GM12864 (cell line): Measurements from ENCODE around the gene PHYKPL.

ENCODE experiments used
- DNase-seq: peaks from one replicate; pipeline ENCODE4 v3.0.0-alpha.2; 2011; ENCODE audit warnings: low read depth
- H3K4me3 ChIP-seq: 2 replicates; pipeline ENCODE4 v1.5.1; 2011; ENCODE audit warnings: mild to moderate bottlenecking, low read depth, low read length, control low read depth
- TF ChIP-seq, protein P1 (sequence below): IDR thresholded peaks from 2 replicates; pipeline ENCODE4 v1.5.1; 2011; ENCODE audit warnings: low read depth, mild to moderate bottlenecking, moderate library complexity, low read length, control low read depth, inconsistent platforms; ENCODE audit errors: missing control alignments

Gene PHYKPL

DNA sequence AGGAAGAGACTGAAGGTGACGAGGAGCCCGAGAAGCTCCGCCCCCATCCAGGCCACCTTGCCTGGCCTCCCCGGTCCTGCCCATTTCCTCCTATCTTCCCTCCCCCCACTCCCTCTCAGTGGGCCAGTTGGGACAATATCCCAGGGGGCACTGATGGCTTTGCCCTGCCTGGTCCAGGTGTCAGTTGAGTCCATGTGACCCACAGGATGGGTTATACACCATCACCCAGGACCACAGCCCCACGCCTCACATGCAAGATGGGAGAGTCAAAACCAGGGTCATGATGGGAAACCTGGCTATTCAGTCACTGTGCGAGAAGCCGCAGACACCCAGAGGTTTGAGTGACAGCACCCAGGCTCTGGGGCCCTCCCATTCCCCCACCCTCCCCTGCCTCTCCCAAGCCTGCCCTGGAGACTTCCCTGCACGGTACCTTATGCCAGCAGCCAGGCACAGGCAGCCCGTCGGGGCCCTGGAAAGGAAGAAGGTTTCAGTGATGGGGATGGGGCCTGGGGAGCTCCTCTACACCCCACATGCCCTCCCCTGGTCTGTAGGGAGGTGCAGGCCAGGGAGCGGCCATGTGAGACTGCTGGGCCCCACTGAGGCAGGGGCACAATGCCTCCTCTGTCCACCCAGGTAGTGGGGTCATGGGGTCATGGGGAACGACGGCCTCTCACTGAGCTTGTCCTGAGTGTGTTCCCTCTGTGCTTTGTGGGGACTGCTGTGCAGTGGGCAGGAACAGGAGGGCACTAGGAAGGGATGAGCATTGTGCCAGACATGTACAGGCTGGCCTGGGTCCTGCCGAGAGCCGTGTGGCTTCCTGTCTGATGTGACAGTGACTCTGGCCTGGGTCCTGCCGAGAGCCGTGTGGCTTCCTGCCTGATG is 6.3 kb upstream of the PHYKPL start:
- TF ChIP-seq, protein P1, sequence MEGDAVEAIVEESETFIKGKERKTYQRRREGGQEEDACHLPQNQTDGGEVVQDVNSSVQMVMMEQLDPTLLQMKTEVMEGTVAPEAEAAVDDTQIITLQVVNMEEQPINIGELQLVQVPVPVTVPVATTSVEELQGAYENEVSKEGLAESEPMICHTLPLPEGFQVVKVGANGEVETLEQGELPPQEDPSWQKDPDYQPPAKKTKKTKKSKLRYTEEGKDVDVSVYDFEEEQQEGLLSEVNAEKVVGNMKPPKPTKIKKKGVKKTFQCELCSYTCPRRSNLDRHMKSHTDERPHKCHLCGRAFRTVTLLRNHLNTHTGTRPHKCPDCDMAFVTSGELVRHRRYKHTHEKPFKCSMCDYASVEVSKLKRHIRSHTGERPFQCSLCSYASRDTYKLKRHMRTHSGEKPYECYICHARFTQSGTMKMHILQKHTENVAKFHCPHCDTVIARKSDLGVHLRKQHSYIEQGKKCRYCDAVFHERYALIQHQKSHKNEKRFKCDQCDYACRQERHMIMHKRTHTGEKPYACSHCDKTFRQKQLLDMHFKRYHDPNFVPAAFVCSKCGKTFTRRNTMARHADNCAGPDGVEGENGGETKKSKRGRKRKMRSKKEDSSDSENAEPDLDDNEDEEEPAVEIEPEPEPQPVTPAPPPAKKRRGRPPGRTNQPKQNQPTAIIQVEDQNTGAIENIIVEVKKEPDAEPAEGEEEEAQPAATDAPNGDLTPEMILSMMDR = no peak
- no peak overlapping the region for H3K4me3 ChIP-seq
- no peak for DNase-seq

DNA sequence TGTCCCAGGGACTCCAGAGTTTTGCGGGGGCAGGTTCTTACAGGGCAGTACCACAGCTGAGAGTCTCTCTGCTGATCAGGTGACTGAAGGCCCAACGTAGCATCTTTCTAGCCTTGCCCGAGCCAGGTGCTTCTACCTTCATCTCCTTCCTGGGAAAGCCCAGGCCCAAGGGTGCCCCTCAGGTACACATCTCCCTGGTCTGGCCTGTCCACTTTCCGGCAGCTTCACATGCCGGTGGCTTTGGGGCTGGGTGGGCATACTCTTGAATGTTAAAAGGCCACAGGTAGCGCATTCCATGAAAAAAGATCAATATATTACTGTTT is 5.7 kb upstream of the PHYKPL start:
- no peak overlapping the region for H3K4me3 ChIP-seq
- TF ChIP-seq, protein P1 = no peak
- no peak for DNase-seq

DNA sequence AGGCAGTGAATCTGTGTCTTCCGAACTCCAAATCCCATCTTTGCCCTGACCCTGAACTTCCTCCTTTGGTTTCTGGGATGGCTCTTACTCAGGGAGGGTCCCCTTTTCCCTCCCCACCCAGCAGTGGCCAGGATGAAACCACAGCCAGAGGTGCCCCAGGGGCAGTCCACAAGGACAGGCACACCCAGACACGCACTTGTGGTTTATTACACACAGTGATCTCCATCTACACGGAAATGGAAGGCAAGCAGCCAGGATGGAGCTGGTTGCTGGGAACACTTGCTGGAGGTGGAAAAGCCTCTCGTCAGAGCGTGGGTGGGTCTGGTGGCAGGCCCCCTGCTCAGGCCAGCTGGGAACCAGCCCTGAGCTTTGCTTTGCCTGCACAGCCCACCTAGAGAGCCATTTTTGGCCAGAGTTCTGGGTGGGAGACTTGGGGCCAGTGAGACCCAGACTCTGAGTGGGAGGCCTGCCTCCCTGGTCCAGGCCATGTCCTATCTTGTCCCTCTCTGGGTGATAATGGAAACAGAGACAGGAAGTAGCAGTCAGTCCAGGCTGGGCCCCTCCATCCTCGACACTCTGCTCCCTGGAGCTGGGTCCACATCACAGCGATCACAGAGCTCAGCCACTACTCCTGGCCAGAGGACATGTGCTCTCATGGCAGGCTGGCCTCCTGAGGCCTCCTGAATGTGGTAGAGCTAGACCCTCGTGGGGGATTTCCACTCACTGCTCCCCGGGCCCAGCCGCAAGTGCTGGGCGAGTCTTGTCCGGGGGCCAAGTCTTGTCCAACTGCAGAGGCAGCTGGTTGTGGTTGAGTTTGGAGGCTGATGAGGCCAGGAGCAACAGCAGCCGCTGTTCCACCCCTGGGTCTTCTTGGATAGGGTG is 5.1 kb upstream of the PHYKPL start:
- TF ChIP-seq, protein P1 = no peak
- H3K4me3 ChIP-seq = no peak overlapping the region
- no peak for DNase-seq

DNA sequence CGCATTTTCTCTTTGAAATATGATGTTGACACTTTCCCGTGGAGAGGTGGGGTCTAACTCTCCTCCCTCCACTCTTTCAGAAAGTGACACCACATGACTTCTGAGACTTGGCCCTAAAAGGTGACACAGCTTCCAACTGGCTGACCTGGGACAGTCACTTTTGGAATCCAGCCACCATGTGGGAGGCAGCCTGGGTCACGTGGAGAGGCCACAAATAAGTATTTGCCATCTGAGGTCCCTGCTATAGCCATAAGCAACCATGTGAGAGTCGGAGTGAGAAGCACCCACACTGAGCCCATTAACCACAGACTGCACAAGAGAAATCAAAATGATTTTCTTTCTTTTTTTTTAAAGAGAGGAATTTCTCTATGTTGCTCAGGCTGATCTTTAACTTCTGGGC is 4.1 kb upstream of the PHYKPL start:
- TF ChIP-seq, protein P1 = no peak
- no peak for DNase-seq

DNA sequence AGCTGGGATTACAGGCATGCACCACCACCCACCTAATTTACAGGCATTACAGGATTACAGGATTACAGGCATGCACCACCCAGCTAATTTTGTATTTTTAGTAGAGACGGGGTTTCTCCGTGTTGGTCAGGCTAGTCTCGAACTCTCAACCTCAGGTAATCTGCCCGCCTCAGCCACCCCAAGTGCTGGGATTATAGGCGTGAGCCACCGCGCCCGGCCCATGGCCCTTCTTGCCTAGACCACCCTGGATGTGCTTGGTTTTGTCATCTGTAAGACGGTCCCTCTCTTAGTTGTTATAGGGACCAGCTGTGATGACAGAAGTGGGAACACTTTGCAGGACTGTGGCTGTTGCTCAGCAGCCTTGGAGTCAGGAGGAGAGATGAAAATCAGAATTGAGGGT is 3.5 kb upstream of the PHYKPL start:
- TF ChIP-seq, protein P1 = no peak
- no peak for DNase-seq
- no peak overlapping the region for H3K4me3 ChIP-seq

More for the DNA sequence above, 4.1 kb upstream of the PHYKPL start:
- H3K4me3 ChIP-seq = no peak overlapping the region

DNA sequence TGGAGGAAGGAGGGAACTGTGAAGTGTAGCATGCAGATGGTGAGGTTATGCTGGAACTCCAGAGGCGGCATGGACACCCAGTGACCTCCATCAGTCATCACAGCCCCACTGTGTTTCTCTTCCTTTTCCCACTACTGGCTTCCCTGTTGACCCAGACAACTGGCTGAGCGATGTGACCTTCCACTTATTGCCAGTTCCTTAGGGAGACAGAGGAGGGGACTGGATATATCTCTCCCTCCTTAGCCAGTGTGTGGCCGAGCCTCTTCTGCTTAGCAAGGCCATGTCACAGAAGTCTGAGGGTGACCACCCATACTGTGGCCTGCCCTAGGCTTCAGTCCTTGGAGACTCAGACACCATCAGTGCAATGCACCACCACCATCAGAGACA is 3.0 kb upstream of the PHYKPL start:
- no peak for DNase-seq
- TF ChIP-seq, protein P1 = no peak
- no peak overlapping the region for H3K4me3 ChIP-seq
